Uterus (tissue), 4 donors: ENCODE data around the gene WWOX. TPM values are rescaled to one million over a fixed set of nuclear protein-coding genes. Genes with fewer than 3 reads are reported as not detected.

Source experiments
- DNase-seq, 2 donors: peaks; one replicate each; pipeline ENCODE4 v3.0.0-alpha.2; 2019 to 2020
- H3K27ac ChIP-seq, 2 donors: fragments of 200-600 bp; sonication (generic); 1 replicate in 1 of 2; 2 replicates in 1 of 2; pipeline ENCODE4 v1.5.1; 2016 to 2018
- H3K27me3 ChIP-seq, 2 donors: fragments of 200-600 bp; sonication (generic); one replicate each; pipeline ENCODE4 v1.5.1; 2018 to 2019; ENCODE audit warnings: control low read depth in 1 of 2
- H3K36me3 ChIP-seq, 2 donors: fragments of 200-600 bp; sonication (generic); one replicate each; pipeline ENCODE4 v1.5.1; 2019; ENCODE audit warnings: control low read depth in 1 of 2
- H3K4me1 ChIP-seq, 2 donors: fragments of 200-600 bp; sonication (generic); one replicate each; pipeline ENCODE4 v1.5.1; 2018 to 2019; ENCODE audit warnings: control low read depth in 1 of 2
- H3K4me3 ChIP-seq, 2 donors: fragments of 200-600 bp; sonication (generic); 1 replicate in 1 of 2; 2 replicates in 1 of 2; pipeline ENCODE4 v1.5.1; 2018 to 2019; ENCODE audit warnings: mild to moderate bottlenecking in 1 of 2
- H3K9me3 ChIP-seq, 2 donors: fragments of 200-600 bp; sonication (generic); one replicate each; pipeline ENCODE4 v1.5.1; 2019; ENCODE audit warnings: control low read depth in 1 of 2
- POLR2A ChIP-seq, 2 donors: fragments of 450-650 bp; IDR thresholded peaks; one replicate each; pipeline ENCODE4 v1.6.1; 2016; ENCODE audit warnings: antibody characterized with exemption in 2 of 2, mild to moderate bottlenecking in 1 of 2, moderate library complexity in 1 of 2
- intact Hi-C: fragments of 100-400 bp; cut with DNase I; formaldehyde crosslinking; loops from one replicate; pipeline ENCODE4 v1.15.1; 2023; ENCODE audit warnings: low total_unique reads
- total RNA-seq, 4 donors: library from RNA; depleted of rRNA in 3 of 4; stranded (reverse); fragments of >200 nt in 3 of 4; gene quantifications; one replicate each; pipeline versions ENCODE4 v1.1.0 to v1.2.4, GENCODE V29; 2014 to 2023
- TF ChIP-seq, protein P1 (sequence below), 4 experiments: fragments of 200-600 bp in 2 of 4; fragments of 450-650 bp in 2 of 4; sonication (generic) in 2 of 4; IDR thresholded peaks; one replicate each; pipeline ENCODE4 v1.5.1; 2016 to 2019; ENCODE audit warnings: antibody characterized with exemption in 4 of 4, mild to moderate bottlenecking in 2 of 4, moderate library complexity in 1 of 4
- donor health status: DM: yes; HTN: yes; CAD: no.

The WWOX gene
- total RNA-seq, 4 donors from 2014 or later = 34.1 to 99.9 (median 55.8) TPM

GRCh38 chr16:78915811-78916345, 816.4 kb downstream of the WWOX start:
- intact Hi-C loops = no loop called here
- Histone ChIP-seq H3K4me1 (no peaks in the 10 kb centered on the region), H3K27me3 (no peaks in the 10 kb centered on the region), H3K4me3 (no peak overlapping the region), H3K9me3 (no peaks in the 10 kb centered on the region), H3K36me3 (no peaks in the 10 kb centered on the region), H3K27ac (no peak overlapping the region)
- DNase-seq = no peak
- TF ChIP-seq, protein P1, sequence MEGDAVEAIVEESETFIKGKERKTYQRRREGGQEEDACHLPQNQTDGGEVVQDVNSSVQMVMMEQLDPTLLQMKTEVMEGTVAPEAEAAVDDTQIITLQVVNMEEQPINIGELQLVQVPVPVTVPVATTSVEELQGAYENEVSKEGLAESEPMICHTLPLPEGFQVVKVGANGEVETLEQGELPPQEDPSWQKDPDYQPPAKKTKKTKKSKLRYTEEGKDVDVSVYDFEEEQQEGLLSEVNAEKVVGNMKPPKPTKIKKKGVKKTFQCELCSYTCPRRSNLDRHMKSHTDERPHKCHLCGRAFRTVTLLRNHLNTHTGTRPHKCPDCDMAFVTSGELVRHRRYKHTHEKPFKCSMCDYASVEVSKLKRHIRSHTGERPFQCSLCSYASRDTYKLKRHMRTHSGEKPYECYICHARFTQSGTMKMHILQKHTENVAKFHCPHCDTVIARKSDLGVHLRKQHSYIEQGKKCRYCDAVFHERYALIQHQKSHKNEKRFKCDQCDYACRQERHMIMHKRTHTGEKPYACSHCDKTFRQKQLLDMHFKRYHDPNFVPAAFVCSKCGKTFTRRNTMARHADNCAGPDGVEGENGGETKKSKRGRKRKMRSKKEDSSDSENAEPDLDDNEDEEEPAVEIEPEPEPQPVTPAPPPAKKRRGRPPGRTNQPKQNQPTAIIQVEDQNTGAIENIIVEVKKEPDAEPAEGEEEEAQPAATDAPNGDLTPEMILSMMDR (IDR thresholded peaks at IDR 0.05) = no peak
- TF ChIP-seq POLR2A (IDR thresholded peaks at IDR 0.05) = no peak

- DNase-seq = no peak
- no peak overlapping the region for H3K27ac ChIP-seq
- intact Hi-C loops = no loop called here
Observed at GRCh38 chr16:78916928-78917545, 817.6 kb downstream of the WWOX start.

GRCh38 chr16:78918805-78919305, 819.4 kb downstream of the WWOX start:
- Histone ChIP-seq H3K27ac (no peak overlapping the region), H3K4me3 (no peak overlapping the region), H3K9me3 (no peaks in the 10 kb centered on the region), H3K4me1 (no peaks in the 10 kb centered on the region), H3K27me3 (no peaks in the 10 kb centered on the region), H3K36me3 (no peaks in the 10 kb centered on the region)
- intact Hi-C loops = no loop called here
- TF ChIP-seq, protein P1 (IDR thresholded peaks at IDR 0.05) = no peak
- no peak for TF ChIP-seq POLR2A (IDR thresholded peaks at IDR 0.05)
- no peak for DNase-seq

More at GRCh38 chr16:78916928-78917545, 817.6 kb downstream of the WWOX start:
- H3K4me3 ChIP-seq = no peak overlapping the region
- H3K27me3 ChIP-seq = no peaks in the 10 kb centered on the region
- H3K9me3 ChIP-seq = no peaks in the 10 kb centered on the region
- H3K36me3 ChIP-seq = no peaks in the 10 kb centered on the region
- TF ChIP-seq, protein P1 (IDR thresholded peaks at IDR 0.05) = no peak
- no peak for TF ChIP-seq POLR2A (IDR thresholded peaks at IDR 0.05)
- H3K4me1 ChIP-seq = no peaks in the 10 kb centered on the region

DNA sequence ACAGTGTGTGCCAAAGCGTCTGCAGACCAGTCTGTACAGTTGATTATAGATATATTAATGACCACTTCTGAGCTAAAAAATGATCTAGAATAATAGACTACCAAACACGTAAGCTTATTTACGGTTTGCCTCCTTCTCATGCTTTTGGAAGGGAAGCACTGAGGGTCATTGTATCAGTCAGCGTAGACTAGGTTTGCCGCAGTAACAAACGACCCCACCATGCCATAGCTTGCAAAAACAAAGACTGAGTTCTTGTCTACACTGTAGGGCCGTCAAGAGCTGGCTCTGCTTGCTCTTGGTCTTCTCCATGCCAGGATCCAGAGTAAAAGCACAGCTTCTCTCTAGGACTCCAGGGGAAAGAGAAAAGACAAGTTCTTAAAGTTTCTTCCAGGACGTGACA, 820.4 kb downstream of the WWOX start:
- Histone ChIP-seq H3K36me3 (no peaks in the 10 kb centered on the region), H3K4me3 (no peak overlapping the region), H3K9me3 (no peaks in the 10 kb centered on the region), H3K4me1 (no peaks in the 10 kb centered on the region), H3K27ac (peak overlapping the region in 1 of 2 donors; percentile 12), H3K27me3 (no peaks in the 10 kb centered on the region)
- no peak for DNase-seq
- TF ChIP-seq, protein P1 (IDR thresholded peaks at IDR 0.05) = no peak
- TF ChIP-seq POLR2A (IDR thresholded peaks at IDR 0.05) = no peak
- intact Hi-C loops = no loop called here

DNA sequence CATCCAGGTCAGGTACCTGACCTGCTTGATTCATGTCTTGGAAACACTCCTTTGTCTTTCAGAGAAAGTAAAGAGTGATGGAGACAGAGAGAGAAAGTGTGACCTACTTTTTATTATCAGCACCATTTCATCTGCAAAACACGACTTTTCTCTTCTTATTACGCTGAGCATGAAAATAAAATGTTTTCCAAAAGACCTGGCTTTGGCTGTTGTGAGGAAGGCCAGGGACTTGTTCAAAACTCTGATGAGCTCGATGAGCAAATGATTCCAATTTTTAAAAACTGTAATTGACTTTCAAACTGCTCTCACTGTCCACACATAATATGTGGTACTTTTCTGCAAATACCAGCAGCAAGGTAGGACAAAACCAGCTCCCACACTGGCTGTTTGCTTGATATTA, 821.2 kb downstream of the WWOX start:
- H3K27me3 ChIP-seq = no peaks in the 10 kb centered on the region
- H3K4me1 ChIP-seq = no peaks in the 10 kb centered on the region
- intact Hi-C loops = no loop called here
- no peak for DNase-seq
- no peaks in the 10 kb centered on the region for H3K36me3 ChIP-seq
- no peak for TF ChIP-seq POLR2A (IDR thresholded peaks at IDR 0.05)
- TF ChIP-seq, protein P1 (IDR thresholded peaks at IDR 0.05) = no peak
- no peak overlapping the region for H3K4me3 ChIP-seq
- no peaks in the 10 kb centered on the region for H3K9me3 ChIP-seq
- peak overlapping the region; percentile 7 to 12 for H3K27ac ChIP-seq
